ENCODE measurements around the gene HEBP1.
A peak's percentile ranks its signal among the peaks of the same experiment; 100 is the strongest.

Gene HEBP1

GRCh38 chr12:12960639-12961209 is 39.3 kb downstream of the HEBP1 start:
- H3K4me3 ChIP-seq (ENCODE audit: low read depth, low read length) = no peak overlapping the region

GRCh38 chr12:12958886-12959285 is 41.2 kb downstream of the HEBP1 start:
- DNase-seq (ENCODE audit: low read depth) = no peak
- H3K4me3 ChIP-seq (ENCODE audit: low read depth, low read length) = no peak overlapping the region

More at GRCh38 chr12:12960639-12961209, 39.3 kb downstream of the HEBP1 start:
- DNase-seq (ENCODE audit: low read depth) = no peak

- DNase-seq (ENCODE audit: low read depth) = no peak
- no peak overlapping the region for H3K4me3 ChIP-seq (ENCODE audit: low read depth, low read length)
Measured at GRCh38 chr12:12954878-12955625, 45.0 kb downstream of the HEBP1 start.

GRCh38 chr12:12954356-12954755 is 45.7 kb downstream of the HEBP1 start:
- DNase-seq (ENCODE audit: low read depth) = no peak

DNA sequence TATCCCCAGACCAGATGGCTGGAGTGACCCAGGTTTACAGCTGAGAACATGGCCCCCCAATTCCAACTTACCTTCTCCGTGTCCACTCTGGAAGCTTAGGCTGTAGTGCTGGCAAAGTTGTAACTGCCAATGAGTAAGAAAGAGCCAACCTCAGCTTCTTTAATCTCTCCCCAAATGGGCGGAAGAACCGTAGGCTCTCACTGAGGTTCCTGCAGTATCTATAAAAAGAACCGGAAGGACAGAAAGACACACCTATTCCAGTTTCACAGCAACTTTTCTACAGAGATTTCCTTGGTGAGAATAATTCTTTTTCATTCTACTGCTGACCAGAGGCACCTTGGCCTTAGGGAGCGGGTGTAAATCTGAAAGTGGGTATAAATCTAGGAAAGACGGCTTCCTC is 48.0 kb downstream of the HEBP1 start, which contains the start of gene GPRC5D:
TSS of gene GPRC5D (minus strand) at position 135 of the 400 bp plus-strand sequence. CDS start 1,786 bp downstream, outside the sequence.
- no peak within 1 kb of the TSS for H3K4me3 ChIP-seq (ENCODE audit: low read depth, low read length)
- DNase-seq (ENCODE audit: low read depth) = no peak

More at GRCh38 chr12:12954356-12954755, 45.7 kb downstream of the HEBP1 start:
- H3K4me3 ChIP-seq (ENCODE audit: low read depth, low read length) = no peak overlapping the region

DNA sequence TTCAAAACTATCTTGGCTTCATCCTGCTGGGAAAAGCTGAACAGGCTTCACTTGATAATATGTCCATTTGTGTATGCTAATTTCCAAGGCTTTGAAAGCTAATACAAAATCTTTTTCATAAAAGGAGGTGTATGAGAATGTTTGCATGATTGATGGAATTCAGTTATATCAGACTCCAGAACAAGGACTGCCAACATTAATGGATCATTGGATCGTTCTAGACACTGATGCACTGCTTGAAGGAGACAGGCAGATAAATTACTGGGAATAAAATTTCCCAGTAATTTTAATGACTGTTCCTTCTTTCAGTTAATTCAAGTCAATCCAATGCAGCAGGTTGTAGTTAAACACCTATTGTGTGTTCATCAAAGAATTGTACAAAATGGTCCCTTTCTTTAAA is 48.6 kb downstream of the HEBP1 start:
- DNase-seq (ENCODE audit: low read depth) = no peak
- no peak overlapping the region for H3K4me3 ChIP-seq (ENCODE audit: low read depth, low read length)

- no peak for DNase-seq (ENCODE audit: low read depth)
- H3K4me3 ChIP-seq (ENCODE audit: low read depth, low read length) = no peak overlapping the region
Measured at GRCh38 chr12:12947902-12948301, 52.2 kb downstream of the HEBP1 start.

DNA sequence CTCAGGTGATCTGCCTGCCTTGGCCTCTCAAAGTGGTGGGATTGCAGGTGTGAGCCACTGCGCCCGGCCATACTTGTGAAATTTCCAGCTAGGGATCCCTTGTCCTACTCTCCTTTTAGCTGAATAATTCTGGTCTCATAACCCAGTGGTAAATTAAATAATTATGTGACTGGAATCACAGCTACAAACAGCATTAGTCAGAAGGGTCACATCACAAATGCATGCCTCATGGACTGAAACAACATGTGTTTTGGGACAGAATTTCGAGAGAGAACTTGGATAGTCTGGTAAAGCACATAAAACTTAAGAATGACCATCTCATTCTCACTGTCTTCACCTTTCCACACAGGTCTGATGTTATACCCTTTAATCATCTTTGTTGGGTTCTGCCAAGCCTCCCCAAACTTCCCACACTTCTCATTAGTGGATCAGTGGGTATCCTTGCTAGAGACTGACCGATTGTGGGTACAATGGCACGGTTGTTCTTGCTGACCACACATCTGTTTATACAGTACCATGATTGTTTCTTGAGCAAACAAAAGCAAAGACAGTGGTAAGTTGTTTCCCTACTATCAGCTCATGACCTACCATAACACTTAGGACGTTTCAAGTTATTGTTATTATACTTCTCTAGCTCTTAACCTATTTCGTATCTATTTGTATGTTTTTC is 53.2 kb downstream of the HEBP1 start:
- H3K4me3 ChIP-seq (ENCODE audit: low read depth, low read length) = no peak overlapping the region
- DNase-seq (ENCODE audit: low read depth) = no peak

DNA sequence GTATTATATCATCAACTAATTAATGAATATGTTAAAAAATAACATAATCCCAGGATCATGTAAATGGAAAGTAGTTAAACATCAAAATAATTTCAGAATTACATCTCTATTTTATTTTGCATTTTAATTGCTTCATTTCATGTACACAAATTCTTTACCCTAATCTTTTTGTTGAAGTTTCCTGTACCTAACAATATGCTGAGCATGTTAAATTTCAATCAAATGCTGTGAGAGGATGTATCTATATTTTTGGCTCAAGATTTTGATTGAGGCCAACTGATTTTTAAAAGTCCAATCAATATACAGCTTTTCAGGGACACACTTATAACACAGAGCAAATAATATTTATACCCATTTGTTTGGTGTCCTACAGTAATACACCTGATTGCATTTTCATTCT is 54.5 kb downstream of the HEBP1 start:
- H3K4me3 ChIP-seq (ENCODE audit: low read depth, low read length) = no peak overlapping the region
- no peak for DNase-seq (ENCODE audit: low read depth)

- no peak overlapping the region for H3K4me3 ChIP-seq (ENCODE audit: low read depth, low read length)
- DNase-seq (ENCODE audit: low read depth) = peak; percentile 76
Measured at GRCh38 chr12:12943586-12944260, 56.3 kb downstream of the HEBP1 start.

GRCh38 chr12:12941450-12942350 is 58.4 kb downstream of the HEBP1 start:
- no peak for DNase-seq (ENCODE audit: low read depth)
- no peak overlapping the region for H3K4me3 ChIP-seq (ENCODE audit: low read depth, low read length)

DNA sequence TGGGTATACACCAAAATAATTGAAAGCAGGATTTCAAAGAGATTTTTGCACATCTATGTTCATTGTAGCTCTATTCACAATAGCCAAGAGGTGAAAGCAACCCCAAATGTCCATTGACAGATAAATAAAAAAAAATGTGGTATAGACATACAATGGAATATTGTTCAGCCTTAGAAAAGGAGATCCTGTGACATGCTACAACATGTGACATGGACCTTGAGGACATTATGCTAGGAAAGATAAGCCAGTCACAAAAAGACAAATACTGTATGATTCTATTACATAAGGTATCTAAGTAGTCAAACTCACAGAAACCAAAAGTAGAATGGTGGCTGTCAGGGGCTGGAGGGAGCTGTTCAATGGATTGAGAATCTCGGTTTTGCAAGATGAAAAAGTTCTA is 60.2 kb downstream of the HEBP1 start:
- H3K4me3 ChIP-seq (ENCODE audit: low read depth, low read length) = no peak overlapping the region
- no peak for DNase-seq (ENCODE audit: low read depth)

GRCh38 chr12:12938541-12938940 is 61.5 kb downstream of the HEBP1 start:
- H3K4me3 ChIP-seq (ENCODE audit: low read depth, low read length) = no peak overlapping the region
- DNase-seq (ENCODE audit: low read depth) = no peak

DNA sequence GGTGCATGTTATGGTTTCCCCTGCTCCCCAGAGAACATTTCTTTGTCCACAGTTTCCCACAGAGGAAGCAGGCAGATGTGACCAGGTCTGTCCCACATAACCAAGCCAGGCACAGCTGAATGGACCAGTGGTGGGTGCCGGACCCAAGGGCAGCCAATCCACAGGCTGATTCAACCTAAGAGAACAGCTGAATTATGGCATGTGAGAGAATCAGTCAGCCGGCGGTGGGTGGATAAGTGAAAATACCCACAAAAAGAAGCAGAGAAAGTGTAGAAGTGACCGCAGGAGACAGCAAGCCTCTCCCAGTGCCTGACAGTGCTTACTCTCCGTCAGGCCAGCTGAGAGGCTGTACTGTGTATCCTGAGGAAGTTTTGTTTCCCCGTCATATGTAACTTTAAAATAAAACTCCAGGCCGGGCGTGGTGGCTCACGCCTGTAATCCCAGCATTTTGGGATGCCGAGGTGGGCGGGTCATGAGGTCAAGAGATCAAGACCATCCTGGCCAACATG is 63.0 kb downstream of the HEBP1 start:
- H3K4me3 ChIP-seq (ENCODE audit: low read depth, low read length) = no peak overlapping the region
- no peak for DNase-seq (ENCODE audit: low read depth)

GRCh38 chr12:12934556-12934955 is 65.5 kb downstream of the HEBP1 start:
- H3K4me3 ChIP-seq (ENCODE audit: low read depth, low read length) = no peak overlapping the region
- DNase-seq (ENCODE audit: low read depth) = no peak

GRCh38 chr12:12933742-12934141 is 66.3 kb downstream of the HEBP1 start:
- H3K4me3 ChIP-seq (ENCODE audit: low read depth, low read length) = no peak overlapping the region
- DNase-seq (ENCODE audit: low read depth) = no peak

DNA sequence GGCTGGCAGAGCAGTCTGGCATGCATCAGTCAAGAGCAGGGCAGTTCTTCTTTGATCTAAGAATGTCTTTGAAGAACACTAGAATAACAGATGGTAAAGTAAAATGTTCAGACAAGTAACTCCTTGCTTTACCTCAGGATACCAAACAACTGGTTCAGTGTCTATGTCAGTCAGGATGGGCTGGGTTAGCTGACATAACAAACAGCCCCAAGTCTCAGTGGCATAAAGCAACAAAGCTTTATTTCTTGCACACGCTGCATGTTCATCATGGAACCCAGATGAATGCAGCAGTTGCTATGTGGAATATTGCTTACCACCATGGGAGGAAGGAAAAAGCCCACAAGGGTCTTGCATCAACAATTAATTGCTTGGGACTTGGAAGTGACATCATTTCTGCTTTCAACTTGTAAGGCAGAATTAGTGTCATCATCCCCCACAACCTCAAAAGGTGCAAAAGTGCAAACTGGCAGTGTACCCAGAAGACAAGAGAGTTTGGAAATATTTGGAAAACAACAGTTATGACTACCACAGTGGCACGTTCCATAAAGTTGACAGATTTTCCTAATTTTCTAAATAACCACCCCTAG is 69.3 kb downstream of the HEBP1 start:
- DNase-seq (ENCODE audit: low read depth) = no peak
- no peak overlapping the region for H3K4me3 ChIP-seq (ENCODE audit: low read depth, low read length)

DNA sequence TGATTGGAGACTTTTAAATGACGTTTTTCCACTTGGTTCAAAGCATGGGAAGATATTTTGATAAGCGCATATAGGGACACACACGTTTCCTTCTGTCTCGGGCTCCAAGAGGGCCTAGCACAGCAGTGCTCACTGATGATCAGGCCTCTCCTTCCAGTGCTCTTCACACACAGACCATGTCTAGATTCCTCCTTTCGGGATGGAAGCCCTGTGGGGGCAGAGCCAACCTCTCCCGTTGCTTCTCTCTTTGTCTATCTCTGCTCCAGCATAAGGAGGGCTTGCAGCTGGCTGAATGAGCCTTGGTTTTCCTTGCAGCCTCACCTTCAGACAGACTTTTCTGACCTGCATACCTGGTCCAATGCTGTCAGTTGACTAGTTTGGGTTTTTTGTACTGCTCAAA is 70.4 kb downstream of the HEBP1 start:
- no peak for DNase-seq (ENCODE audit: low read depth)

More for the DNA sequence above, 70.4 kb downstream of the HEBP1 start:
- H3K4me3 ChIP-seq (ENCODE audit: low read depth, low read length) = no peak overlapping the region
